Adrenal gland (tissue), 5 donors: ENCODE measurements around the gene PAQR8.

Experiments used
- CTCF ChIP-seq, 6 experiments: fragments of 450-650 bp in 4 of 6; fragments of 200-600 bp in 2 of 6; sonication (generic) in 1 of 6; IDR thresholded peaks; 1 replicate in 5 of 6; 2 replicates in 1 of 6; pipeline versions ENCODE4 v1.5.1 to v1.8.0; 2016 to 2021; ENCODE audit warnings: antibody characterized with exemption in 6 of 6, mild to moderate bottlenecking in 2 of 6, moderate library complexity in 1 of 6
- POLR2A ChIP-seq, 2 donors: fragments of 450-650 bp; IDR thresholded peaks; one replicate each; pipeline ENCODE4 v1.6.1; 2017; ENCODE audit warnings: antibody characterized with exemption in 2 of 2, mild to moderate bottlenecking in 2 of 2, moderate library complexity in 1 of 2
- donor health status: DM: no; HTN: no; CAD: no.

GRCh38 chr6:52361945-52362442, at the start of gene PAQR8:
- TF ChIP-seq CTCF (IDR thresholded peaks at IDR 0.05) (peak in 1 of 6 experiments; percentile 22), POLR2A (IDR thresholded peaks at IDR 0.05) (peak in 1 of 2 donors; percentile 48)
